HG03457 (cell line): ENCODE data around the gene SLC12A5.

ENCODE experiments used
- ATAC-seq: cut with Tn5 transposase; IDR thresholded peaks from one replicate; pipeline ENCODE4 v1.9.1; 2021; ENCODE audit warnings: moderate number of reproducible peaks; ENCODE audit not compliant: unreplicated experiment

SLC12A5 gene

GRCh38 chr20:46051556-46052308, 22.7 kb downstream of the SLC12A5 start:
- no peak for ATAC-seq

- no peak for ATAC-seq
Observed at GRCh38 chr20:46053416-46053815, 24.4 kb downstream of the SLC12A5 start.

- ATAC-seq, result no peak
Observed at GRCh38 chr20:46054606-46055005, 25.6 kb downstream of the SLC12A5 start.

GRCh38 chr20:46055269-46055668, 26.3 kb downstream of the SLC12A5 start:
- ATAC-seq, result no peak

- no peak for ATAC-seq
Observed at GRCh38 chr20:46056027-46056833, 27.2 kb downstream of the SLC12A5 start.

GRCh38 chr20:46056970-46057855, 28.2 kb downstream of the SLC12A5 start:
- no peak for ATAC-seq

GRCh38 chr20:46057856-46058598, 29.0 kb downstream of the SLC12A5 start:
- ATAC-seq, result no peak

GRCh38 chr20:46058599-46059281, 29.7 kb downstream of the SLC12A5 start:
- ATAC-seq, result no peak

GRCh38 chr20:46060301-46060881, 31.4 kb downstream of the SLC12A5 start:
- no peak for ATAC-seq

- ATAC-seq, result no peak
Observed at GRCh38 chr20:46060975-46061374, 32.0 kb downstream of the SLC12A5 start.

GRCh38 chr20:46062151-46062550, 33.1 kb downstream of the SLC12A5 start:
- no peak for ATAC-seq

- no peak for ATAC-seq
Observed at GRCh38 chr20:46062621-46063020, 33.6 kb downstream of the SLC12A5 start.

- no peak for ATAC-seq
Observed at GRCh38 chr20:46063151-46063550, 34.1 kb downstream of the SLC12A5 start.

GRCh38 chr20:46063652-46064054, 34.6 kb downstream of the SLC12A5 start:
- ATAC-seq, result no peak

- ATAC-seq, result no peak
Observed at GRCh38 chr20:46065006-46065405, 36.0 kb downstream of the SLC12A5 start.

- no peak for ATAC-seq
Observed at GRCh38 chr20:46065691-46066090, 36.7 kb downstream of the SLC12A5 start.

- no peak for ATAC-seq
Observed at GRCh38 chr20:46070215-46070900, 41.3 kb downstream of the SLC12A5 start.

- ATAC-seq, result no peak
Observed at GRCh38 chr20:46071573-46071972, 42.6 kb downstream of the SLC12A5 start.

GRCh38 chr20:46073024-46073423, 44.0 kb downstream of the SLC12A5 start:
- no peak for ATAC-seq
